Epithelial cell of proximal tubule (primary cell): ENCODE data around the gene TRAF2. TPM values are rescaled to one million over a fixed set of nuclear protein-coding genes. Genes with fewer than 3 reads are reported as not detected.

ENCODE experiments used
- DNase-seq: peaks from one replicate; pipeline ENCODE4 v3.0.0-alpha.2; 2011; ENCODE audit warnings: low read depth
- H3K4me3 ChIP-seq: 2 replicates; pipeline ENCODE4 v1.5.1; 2011; ENCODE audit warnings: low read depth, mild to moderate bottlenecking, low read length
- CTCF ChIP-seq: conservative IDR thresholded peaks from 2 replicates; pipeline ENCODE4 v1.5.1; 2012; ENCODE audit warnings: low read depth, mild to moderate bottlenecking, low read length
- total RNA-seq: library from RNA; depleted of rRNA; stranded (reverse); fragments of >200 nt; gene quantifications from 2 replicates; pipeline ENCODE4 v1.2.3, GENCODE V29; 2015

The TRAF2 gene
- total RNA-seq, 1 donor from 2014 or later: 21.0 TPM

GRCh38 chr9:136854113-136854841 lies 32.0 kb upstream of the TRAF2 start:
- H3K4me3 ChIP-seq: no peak overlapping the region
- TF ChIP-seq CTCF: no peak
- no peak for DNase-seq

GRCh38 chr9:136854842-136855460 lies 31.4 kb upstream of the TRAF2 start:
- no peak overlapping the region for H3K4me3 ChIP-seq
- no peak for TF ChIP-seq CTCF
- DNase-seq: no peak

DNA sequence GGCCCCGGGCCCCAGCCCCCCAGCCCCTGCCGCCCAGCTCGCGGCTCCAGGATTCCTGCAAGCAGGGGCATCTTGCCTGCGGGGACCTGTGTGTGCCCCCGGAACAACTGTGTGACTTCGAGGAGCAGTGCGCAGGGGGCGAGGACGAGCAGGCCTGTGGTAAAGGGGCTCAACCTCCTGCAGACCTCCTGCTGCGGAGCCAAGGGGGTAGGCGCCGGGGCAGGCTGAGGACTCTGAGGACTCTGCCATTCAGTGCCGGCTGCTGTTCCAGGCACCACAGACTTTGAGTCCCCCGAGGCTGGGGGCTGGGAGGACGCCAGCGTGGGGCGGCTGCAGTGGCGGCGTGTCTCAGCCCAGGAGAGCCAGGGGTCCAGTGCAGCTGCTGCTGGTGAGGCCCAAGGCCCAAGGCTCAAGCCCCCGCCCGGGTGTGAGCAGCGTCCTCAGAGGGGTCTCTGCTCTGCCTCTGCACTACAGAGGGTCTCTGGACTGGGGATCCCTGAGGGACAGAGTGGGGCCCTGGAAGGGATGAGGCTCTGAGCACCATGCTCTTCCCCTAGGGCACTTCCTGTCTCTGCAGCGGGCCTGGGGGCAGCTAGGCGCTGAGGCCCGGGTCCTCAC lies 30.7 kb upstream of the TRAF2 start:
- no peak overlapping the region for H3K4me3 ChIP-seq
- DNase-seq: no peak
- TF ChIP-seq CTCF: no peak

DNA sequence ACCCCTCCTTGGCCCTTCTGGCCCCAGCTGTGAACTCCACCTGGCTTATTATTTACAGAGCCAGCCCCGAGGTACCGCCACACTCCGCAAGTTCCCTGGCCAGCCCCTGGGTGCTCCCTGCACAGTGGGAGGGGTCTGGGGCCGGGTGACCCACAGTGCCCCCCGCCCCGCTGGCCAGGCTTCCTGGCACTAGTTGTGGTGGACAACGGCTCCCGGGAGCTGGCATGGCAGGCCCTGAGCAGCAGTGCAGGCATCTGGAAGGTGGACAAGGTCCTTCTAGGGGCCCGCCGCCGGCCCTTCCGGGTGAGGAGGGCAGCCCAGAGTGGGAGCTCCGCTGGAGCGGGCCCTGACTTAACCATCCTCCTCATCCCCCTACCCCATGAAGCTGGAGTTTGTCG lies 30.2 kb upstream of the TRAF2 start:
- H3K4me3 ChIP-seq: no peak overlapping the region
- no peak for DNase-seq
- TF ChIP-seq CTCF: no peak

DNA sequence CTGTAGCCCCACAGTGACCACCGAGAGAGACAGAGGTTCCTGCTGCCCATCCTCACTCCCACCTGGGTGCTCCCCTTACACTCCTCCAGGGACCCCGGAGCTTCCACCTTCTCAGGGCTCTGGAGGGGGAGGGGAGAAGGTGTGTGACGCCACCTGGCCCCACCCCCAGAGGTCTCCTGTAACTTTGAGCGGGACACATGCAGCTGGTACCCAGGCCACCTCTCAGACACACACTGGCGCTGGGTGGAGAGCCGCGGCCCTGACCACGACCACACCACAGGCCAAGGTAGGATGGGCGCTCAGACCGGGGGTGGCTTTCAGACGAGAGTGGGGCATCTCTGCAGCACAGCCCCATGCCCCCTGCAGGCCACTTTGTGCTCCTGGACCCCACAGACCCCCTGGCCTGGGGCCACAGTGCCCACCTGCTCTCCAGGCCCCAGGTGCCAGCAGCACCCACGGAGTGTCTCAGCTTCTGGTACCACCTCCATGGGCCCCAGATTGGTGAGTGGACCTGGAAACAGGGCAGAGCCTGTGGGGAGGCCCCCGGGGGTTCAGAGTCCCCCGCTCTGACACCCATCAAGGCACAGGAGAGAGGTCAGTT lies 29.7 kb upstream of the TRAF2 start:
- no peak for TF ChIP-seq CTCF
- no peak overlapping the region for H3K4me3 ChIP-seq
- DNase-seq: no peak

GRCh38 chr9:136857166-136857565 lies 29.1 kb upstream of the TRAF2 start:
- no peak overlapping the region for H3K4me3 ChIP-seq
- TF ChIP-seq CTCF: no peak
- no peak for DNase-seq
